HG03354 (cell line): ENCODE data around the gene BMPR1B.
"Not testable (repeated sequence)": the region's sequence is repeated elsewhere in the genome, so short reads cannot be mapped to it uniquely, and the experiment has no call there.

Experiments
- ATAC-seq: cut with Tn5 transposase; IDR thresholded peaks from one replicate; pipeline ENCODE4 v1.9.1; 2021; ENCODE audit warnings: mild to moderate bottlenecking; ENCODE audit not compliant: unreplicated experiment, poor library complexity, severe bottlenecking

Gene BMPR1B

DNA sequence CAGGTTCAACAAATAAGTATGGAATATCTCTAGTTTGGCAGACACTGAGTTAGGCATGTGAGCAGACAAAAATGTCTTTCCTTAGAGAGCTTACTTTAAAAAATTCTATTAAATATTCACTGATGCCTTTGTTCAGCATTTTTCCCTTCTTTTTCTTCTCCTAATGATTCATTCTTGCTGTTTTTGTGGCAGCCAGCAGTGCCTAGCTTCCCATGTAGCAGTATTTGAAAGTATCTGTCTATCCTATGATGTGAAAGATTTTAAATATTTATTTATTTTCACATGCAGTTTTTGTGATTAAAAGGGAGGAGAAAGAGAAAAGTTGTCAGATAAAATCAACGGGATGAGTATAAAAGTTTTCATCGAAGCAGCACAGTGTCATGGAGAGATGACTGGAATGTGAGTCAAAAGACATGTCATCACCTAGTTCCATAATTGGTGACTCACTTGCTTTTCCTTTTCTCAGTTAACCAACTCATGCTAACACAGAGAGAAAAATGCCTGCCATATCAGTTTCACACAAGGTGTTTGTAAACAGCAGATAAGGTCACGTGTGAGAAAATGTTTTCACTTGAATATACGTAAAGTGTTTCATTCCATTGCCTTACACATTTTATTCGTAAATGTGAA is 69.8 kb downstream of the BMPR1B start:
- no peak for ATAC-seq

DNA sequence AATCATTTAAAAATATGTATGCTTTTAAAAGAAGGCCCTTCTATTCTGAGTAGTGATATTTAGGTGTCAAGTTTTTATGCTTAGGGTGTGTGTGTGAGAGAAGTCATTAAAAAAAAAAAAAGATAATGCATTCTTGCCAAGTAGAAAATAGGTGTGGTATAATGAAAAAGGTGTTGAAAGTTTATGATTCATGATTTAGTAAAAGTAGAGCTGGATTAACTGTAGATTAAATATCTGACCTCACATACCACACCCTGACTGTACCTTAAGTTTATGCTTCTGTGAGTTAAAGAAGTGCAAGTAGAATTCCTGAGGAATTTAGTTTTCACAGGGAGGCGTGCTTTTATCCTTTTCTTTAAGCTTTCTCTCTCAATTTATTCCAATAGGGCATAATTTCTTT is 71.1 kb downstream of the BMPR1B start:
- ATAC-seq = no peak

DNA sequence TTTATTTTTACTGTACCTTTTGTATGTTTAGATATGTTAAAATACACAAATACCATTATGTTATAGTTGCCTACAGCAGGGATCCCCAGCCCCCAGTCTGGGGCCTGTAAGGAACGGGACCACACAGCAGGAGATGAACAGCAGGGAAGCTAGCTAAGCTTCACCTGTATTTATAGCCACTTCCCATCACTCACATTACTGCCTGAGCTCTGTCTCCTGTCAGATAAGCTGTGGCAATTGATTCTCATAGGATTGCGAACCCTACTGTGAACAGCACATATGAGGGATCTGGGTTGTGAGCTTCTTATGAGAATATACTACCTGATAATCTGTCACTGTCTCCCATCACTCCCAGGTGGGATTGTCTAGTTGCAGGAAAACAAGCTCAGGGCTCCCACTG is 73.9 kb downstream of the BMPR1B start:
- no peak for ATAC-seq

DNA sequence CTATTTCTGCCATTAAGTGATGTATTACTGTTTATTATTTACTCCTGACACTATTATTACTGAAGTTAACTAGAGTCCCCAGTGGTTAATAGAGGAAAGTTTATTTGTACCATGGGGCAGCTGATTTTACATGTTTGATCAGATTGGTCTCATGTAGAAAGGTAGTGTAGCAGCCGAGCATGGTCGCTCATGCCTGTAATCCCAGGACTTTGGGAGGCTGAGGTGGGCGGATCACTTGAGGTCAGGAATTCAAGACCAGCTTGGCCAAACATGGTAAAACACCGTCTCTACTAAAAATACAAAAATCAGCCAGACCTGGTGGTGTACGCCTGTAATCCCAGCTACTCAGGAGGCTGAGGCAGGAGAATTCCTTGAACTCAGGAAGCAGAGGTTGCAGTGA is 74.6 kb downstream of the BMPR1B start:
- ATAC-seq = not testable (repeated sequence)

DNA sequence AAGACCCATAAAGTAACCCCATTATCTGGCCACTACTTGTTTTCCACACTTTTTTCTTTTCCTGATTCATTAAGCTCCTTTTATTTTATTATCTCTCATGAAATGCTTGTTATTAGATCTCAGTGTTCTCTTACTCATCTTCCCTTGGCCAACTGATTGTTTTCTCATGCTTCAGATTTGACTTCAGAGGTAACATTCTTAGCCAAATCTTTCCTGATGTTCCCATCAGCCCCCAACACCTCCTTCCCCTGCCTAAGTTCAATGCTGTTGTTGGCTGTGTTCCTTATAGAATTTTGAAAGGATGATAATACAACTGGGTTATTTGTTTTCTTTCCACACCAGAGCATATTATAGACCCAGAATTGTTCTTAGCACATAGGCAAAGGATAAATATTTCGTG is 75.6 kb downstream of the BMPR1B start:
- no peak for ATAC-seq

DNA sequence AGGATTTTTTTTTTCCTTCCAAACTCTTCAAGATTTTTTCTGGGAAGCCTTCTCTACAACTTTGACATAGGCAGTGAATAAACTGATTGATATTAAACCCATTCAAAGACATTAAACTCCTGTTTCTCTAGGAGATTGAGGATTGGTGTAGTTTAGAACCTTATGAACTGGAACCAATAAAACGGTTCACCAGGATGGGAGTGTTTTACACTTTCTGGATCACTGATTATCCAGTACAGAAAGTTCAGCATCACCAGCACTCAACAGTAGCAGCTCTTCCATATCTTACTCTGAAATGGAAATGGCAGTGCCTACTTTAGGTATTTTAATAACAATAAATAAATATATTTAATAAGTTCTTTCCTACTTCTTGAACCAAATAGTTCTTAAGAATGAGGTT is 76.7 kb downstream of the BMPR1B start:
- no peak for ATAC-seq

DNA sequence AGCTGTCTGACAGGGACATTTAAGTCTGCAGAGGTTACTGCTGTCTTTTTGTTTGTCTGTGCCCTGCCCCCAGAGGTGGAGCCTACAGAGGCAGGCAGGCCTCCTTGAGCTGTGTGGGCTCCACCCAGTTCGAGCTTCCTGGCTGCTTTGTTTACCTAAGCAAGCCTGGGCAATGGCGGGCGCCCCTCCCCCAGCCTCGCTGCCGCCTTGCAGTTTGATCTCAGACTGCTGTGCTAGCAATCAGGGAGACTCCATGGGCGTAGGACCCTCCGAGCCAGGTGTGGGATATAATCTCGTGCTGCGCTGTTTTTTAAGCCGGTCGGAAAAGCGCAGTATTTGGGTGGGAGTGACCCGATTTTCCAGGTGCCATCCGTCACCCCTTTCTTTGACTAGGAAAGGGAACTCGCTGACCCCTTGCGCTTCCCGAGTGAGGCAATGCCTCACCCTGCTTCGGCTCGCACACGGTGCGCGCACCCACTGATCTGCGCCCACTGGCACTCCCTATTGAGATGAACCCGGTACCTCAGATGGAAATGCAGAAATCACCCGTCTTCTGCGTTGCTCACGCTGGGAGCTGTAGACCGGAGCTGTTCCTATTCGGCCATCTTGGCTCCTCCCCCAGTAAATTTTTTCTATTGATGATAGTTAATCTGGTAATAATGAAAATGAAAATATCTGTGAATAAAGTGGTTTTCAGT is 83.6 kb downstream of the BMPR1B start:
- ATAC-seq = not testable (repeated sequence)

DNA sequence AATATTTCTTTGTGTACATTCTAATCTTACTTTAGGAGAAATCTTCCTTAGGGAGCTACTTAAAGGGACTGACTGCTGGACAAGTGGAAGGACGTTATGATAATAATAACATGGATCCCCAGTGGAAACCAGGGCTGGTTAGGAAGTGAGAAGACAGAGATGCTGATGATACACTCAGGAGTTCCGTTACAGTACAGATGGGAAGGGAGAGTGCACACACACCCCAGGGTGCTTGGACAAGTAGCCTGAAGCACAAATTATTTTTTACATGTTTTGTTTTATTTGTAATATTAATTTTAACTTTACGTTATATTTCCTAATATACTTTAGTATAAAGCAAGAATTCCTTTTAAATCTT is 84.1 kb downstream of the BMPR1B start:
- ATAC-seq = no peak

DNA sequence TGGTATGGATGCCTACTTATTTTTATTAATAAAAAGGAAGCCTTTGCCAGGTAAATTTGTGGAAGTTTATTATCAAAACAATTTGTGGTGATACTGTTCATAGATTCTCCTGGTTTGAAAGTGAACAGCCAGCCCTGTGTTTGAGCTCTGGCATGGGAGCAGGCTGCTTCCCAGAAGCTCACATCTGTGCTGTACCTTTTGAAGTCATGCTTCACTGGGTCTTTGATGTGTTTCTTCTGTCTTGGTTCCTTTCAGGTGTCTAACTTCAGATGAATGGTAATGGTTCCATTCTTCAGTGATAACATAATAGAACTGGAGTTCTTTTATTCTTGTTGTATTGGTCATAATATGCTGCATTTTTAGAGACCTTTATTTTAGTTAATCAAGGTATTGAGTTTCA is 85.5 kb downstream of the BMPR1B start:
- no peak for ATAC-seq

DNA sequence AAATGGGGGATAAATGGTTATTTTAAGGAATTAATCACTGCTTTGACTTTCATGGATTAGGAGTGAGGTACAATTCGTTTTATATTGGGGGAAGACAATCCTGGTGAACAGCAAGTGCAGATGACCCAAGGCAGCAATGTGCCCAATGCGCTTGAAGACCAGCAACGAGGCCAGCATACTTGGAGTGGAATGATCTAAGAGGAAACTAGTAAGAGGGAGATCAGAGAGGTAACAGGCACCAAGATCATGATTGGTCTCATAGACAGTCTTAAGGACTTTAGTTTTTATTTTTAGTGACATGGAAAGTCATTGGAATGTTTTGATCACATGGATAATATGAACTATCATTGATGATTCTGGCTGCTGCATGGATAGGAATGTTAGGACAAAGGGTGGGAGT is 90.6 kb downstream of the BMPR1B start:
- ATAC-seq = no peak

DNA sequence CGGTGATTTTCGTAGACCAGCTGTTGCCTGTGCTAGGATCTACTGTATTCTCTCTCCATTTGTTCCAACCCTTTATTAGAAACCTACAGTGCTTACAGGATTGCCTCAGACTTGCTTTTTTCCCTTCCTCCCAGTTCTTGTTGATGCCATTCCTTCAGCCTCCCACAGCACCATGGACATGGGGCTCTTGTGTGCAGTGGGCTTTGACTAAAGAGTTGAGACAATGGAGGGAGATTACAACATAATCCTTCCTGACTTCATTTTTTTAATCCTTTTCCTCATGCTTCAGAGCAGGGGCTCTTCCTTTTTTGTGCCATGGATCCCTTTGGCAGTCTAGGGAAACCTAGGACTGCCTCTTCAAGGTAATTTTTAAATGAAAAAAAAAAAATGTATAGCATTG is 92.1 kb downstream of the BMPR1B start:
- no peak for ATAC-seq

DNA sequence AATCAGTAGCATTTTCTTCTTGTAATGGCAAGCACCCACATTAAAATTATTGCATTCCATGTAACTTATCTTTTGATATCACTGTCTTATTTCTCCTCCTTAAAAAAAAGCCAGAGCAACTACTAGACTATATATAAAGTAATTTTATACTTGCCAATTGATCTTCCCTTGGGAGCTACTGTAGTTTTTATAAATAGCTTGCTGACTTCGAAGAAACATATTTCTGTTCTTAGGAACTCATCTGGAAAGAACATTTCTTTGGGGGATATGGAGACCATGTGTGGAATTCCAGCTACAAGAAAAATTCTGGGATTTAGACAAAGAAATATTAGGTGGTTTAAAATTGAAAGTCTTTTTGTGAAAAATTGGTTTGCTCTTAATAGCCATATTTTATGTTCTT is 94.9 kb downstream of the BMPR1B start:
- no peak for ATAC-seq

DNA sequence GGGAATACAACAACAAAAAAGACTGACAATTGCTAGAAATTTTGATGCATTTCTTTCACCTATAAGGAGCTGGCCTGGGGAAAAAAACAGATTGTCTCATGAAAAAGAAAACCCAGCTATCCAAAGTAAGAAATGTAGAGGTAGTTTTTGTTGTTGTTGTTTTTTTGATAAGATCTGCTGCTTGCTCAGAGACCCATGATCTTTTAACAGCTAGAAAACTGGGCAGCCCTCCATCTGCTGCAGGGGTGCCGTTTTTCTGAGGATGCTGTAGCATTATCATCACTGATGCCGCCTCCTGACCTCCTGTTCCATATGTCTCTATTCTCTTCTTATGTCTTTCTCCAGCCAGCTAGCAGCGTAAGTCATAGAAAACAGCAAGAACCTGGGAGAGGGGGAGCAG is 98.3 kb downstream of the BMPR1B start:
- ATAC-seq = no peak

DNA sequence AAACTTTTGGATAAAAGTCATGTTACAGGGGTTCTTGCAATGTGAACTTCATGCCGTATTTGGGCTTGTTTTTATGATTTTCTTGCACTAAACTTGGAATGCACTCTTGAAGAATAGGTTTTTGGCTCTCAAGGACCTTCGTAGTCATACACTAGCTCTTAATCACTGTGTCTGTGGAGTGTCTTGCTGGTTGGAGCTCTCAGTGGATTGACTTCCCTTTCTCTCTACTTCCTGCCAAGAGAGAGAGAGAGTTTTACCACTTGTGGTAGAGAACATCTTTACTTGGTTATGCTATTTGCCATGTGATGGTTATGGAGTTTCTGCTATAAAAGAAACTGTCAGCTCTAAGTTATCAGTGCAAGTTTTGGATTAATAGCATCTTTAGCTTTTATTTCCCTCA is 112.4 kb downstream of the BMPR1B start:
- ATAC-seq = no peak

DNA sequence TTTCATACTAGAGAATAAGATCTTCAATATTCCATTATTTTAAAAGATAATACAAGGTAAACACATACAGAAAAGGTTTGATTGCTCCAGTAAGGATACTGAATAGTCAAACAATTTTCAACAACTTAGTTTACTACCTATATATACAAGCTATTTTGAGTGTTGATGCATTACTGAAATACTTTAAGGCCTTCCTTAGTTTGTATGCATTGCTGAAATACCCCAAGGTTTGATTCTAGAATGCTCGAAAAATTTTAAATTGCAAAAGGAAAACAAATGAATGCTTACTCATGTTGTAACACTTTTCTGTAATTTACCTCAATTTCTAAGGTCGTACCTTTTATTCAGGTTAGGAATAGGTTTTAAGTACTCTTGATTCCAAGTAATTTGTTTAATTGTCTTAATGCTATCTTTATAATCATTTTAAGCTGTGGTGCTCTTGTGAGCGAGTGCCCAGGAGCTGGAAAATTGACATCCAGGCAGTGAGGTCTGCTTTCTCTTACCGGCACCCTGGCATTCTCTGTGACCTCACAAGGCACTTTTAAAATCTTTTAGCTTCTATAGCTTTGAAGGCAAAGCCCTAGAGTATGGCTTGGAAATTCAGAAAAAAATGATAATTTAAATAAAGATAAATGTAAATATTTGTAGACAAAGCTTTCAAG is 114.0 kb downstream of the BMPR1B start:
- no peak for ATAC-seq

DNA sequence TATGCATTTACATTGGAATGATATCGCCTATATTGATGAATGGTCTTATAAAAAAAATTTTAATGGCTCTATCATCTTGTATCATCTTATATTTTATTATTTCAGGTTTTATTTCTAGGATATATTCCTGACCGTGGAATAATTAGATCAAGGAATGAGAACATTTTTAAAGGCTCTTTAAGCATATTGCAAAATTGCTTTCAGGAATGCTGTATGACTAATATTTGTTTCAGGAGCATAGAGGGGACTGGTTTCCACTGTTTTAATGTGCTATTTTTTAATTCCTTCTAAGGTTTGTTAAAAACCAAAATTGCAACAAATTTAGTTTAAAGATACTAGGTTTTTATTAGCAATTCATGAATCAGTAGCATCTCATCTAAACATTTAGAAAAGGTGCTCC is 120.2 kb downstream of the BMPR1B start:
- no peak for ATAC-seq

DNA sequence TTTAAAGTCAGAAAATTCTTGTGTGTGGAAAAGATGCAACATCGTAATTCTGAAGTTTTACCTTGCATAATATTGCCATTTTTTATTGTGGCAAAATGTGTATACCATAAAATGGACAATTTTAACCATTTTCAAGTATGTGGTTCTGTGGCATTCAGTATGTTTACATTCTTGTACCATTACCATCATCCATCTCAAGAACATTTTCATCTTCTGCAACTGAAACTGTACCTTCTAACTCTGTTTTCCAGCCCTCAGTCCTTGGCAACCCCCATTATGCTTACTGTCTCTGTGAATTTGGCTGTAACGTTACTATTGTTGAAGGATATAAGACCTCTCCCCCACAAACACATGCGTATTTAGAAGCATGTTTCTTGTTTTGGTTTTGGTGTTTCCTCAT is 123.2 kb downstream of the BMPR1B start:
- ATAC-seq = no peak

DNA sequence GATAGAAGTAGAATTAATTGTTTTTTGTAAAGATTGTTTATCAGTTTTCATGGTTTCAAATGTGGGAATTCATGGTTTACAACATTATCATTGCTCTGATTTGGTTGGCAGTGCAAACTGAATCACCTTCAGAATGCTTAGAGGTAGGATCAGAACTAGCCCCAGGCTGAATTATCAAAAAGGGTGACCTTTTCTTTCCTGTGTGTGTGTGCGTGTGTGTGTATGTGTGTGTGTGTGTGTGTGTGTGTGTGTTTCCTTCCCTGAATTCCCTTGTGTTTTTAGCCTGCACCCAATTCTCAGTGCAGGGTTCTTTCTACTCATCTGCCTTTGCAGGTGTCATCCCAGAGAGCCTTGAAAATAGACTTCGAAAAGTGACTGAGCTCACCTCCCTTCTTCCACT is 125.0 kb downstream of the BMPR1B start:
- ATAC-seq = no peak

DNA sequence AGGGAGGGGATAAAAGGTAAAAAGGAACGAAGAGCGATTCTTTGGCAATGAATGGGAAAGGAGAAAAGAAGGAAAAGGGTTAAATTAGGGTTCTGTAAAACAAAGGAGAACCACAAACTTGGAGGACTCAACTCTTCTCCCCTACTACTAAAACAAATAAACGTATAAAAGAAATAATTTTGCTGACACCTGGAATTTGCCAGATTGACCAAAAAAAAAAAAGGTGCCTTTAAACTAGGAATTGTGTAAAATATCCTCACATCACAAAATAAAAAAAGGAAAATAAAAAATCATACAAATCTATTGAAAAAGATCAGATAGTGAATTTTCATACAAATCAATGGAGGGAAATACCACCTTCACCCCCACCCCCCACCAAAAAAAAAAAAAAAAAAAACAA is 129.3 kb downstream of the BMPR1B start:
- ATAC-seq = no peak

DNA sequence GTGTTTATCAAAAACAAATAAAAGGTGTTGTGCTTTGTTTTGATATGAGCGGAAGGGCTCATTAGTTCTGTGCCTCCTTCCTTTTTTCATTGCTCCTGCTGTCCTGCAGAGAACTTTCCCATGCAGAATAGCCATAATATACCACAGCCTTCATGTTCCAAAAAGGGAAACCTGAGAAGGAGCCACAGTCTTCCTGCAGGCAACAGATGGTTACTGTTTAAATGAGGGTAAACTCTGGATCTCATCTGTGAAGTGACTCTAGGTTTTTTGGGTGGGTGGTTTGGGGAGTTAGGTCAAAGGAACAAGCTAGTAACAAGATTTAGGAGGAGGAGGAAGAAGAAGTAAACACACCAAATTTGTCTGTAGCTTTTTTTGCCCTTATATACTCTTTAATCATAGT is 131.8 kb downstream of the BMPR1B start:
- ATAC-seq = no peak

DNA sequence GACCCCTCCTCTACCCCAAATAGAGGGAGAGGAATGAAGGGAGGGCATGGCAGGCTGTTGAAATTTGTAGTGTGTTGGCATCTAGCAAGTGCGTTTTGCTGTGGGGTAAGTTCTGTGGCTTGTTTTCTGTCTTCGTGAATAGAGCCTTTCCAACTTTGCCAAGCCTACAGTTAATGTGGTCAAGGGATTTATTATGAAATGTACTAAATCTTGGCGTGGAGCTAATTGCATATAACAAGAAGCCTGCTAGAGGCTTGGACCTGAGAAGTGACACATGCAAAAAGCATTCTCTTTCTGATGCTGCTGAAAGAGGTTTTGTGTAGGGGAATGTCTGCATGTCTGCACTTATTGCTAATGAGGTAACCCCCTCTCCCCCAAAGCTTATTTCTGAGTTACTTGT is 132.2 kb downstream of the BMPR1B start:
- ATAC-seq = no peak
